RWPE1 (cell line): Measurements from ENCODE around the gene RNF220.

Experiments used
- CTCF ChIA-PET: fragments of 350-600 bp; sonication (Branson Sonifier 250); formaldehyde crosslinking; extraction: SDS; loops from one replicate; lab custom pipeline; 2021; lab: Yijun Ruan, JAX
- POLR2A ChIA-PET: fragments of 400-600 bp; formaldehyde crosslinking; extraction: SDS; loops from one replicate; lab custom pipeline; 2020; ENCODE audit warnings: antibody characterized with exemption; ENCODE audit not compliant: low non-redundant PET; lab: Yijun Ruan, JAX
- DNase-seq: peaks from one replicate; pipeline ENCODE4 v3.0.0; 2012; ENCODE audit warnings: low spot score
- H3K27ac ChIP-seq: fragments of 450-650 bp; 2 replicates; pipeline ENCODE4 v1.5.1; 2017
- CTCF ChIP-seq: fragments of 450-650 bp; conservative IDR thresholded peaks from 2 replicates; pipeline ENCODE4 v1.5.1; 2017; ENCODE audit warnings: low read depth, mild to moderate bottlenecking

The RNF220 gene

GRCh38 chr1:44587796-44588460 lies 182.9 kb downstream of the RNF220 start:
- ChIA-PET CTCF (interaction anchor here (0.6 to 1.1 kb wide), 4 partner anchors 22 to 1239 kb away, joined by 3 to 5 read pairs (median 3); no protein-coding TSS in a partner anchor), POLR2A (no interaction called here)
- no peak overlapping the region for H3K27ac ChIP-seq
- peak; percentile 40 for DNase-seq
- TF ChIP-seq CTCF, result no peak

- DNase-seq, result no peak
- POLR2A ChIA-PET, result no interaction called here
- CTCF ChIA-PET, result interaction anchor here (0.6 to 1.1 kb wide), 4 partner anchors 21 to 1238 kb away, joined by 3 to 5 read pairs (median 3); no protein-coding TSS in a partner anchor
- TF ChIP-seq CTCF, result no peak
- H3K27ac ChIP-seq, result no peak overlapping the region
Observed at GRCh38 chr1:44588551-44589210, 183.6 kb downstream of the RNF220 start.

DNA sequence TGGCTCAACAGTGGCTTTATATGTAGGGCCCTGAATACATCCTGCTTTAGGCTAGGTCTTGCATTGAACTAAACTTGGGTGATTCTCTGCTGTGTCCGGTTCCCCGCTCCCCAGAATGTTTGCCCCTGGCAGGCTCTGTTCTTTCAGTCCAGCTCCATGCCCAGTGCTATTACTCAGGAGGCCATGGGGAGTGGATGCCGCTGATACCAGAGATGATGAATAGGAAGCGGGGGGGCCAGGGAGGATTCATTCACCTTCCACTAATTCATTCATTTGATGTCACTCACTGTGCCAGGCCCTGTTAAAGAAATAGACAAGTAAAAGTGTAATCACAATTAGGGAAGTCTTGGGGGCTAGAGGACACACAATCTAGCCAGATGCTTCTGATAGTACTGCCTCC lies 185.4 kb downstream of the RNF220 start:
- peak; percentile 28 for DNase-seq
- no peak overlapping the region for H3K27ac ChIP-seq
- no peak for TF ChIP-seq CTCF
- CTCF ChIA-PET, result no interaction called here
- POLR2A ChIA-PET, result no interaction called here

- no peak for DNase-seq
- H3K27ac ChIP-seq, result no peak overlapping the region
- ChIA-PET POLR2A (no interaction called here), CTCF (no interaction called here)
- TF ChIP-seq CTCF, result no peak
Observed at GRCh38 chr1:44591381-44591780, 186.3 kb downstream of the RNF220 start.

DNA sequence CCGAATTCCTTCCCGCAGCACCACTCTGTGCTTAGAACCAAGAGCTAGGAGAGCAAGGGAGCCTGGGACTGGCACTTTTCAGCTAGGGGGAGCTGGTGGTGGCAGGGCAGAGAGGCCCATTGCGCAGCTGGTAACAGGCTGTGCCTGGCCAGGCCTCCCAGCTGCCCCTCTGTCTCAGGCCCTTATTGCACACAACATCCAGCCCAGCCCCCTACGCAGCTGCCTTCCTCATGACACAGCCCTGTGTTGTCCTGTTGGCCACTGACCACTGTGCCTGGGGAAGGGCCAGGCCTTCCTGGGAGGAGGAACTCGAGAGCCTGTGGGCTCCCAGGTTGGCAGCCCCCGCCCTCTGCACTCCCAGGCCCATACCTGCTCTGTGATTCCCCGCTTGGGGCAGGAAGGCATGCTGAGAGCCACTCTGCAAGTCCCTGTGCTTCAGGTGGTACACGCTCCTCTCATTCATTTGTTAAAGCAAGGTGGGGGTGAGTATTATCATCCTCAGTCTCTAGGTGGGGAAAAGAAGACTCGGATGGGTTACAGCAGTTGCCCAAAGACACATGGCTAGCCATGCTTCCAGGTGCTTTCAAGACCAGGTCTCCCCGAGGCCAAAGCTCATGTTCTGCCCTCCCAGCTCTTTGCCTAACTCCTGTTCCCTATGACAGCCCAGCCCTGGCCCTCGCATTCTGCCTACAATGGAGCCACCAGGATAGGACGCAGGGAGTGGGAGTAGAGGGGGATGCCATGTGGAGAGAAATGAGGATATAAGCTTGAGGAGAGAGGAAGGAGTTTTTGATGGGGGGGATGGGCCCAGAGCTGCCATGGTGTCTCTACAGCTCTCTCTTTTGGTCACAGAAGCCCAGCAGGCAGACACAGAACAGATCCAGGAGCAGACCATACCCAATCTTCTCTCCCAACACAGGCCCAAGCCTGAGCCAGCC lies 187.4 kb downstream of the RNF220 start:
- CTCF ChIA-PET, result interaction anchor here (0.6 to 1.2 kb wide), 7 partner anchors 37 to 376 kb away, joined by 3 to 6 read pairs (median 3); no protein-coding TSS in a partner anchor
- POLR2A ChIA-PET, result no interaction called here
- no peak for TF ChIP-seq CTCF
- no peak for DNase-seq
- no peak overlapping the region for H3K27ac ChIP-seq

DNA sequence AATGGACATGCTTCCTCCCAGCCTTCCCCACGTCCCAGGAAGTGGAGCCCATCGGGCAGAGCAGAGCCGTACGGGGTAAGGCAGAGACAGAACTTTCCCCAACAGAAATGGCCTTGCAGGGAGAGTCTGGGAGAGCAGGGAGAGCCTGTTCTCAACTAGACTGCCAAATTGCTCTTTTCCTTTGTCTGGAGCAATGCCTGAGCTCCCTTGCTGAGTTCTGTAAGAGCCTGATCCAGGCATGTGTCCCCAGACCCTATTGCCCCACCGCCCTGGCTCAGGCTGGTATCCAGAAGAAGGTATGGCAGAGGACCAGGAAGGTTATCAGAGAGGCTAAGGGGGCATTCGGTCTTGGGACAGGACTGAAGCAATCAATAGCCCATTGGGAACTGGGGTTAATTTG lies 189.3 kb downstream of the RNF220 start:
- ChIA-PET CTCF (interaction anchor here (0.6 to 1.8 kb wide), 20 partner anchors 10 to 671 kb away, joined by 3 to 19 read pairs (median 4); partner anchors contain the start of gene RNF220), POLR2A (no interaction called here)
- H3K27ac ChIP-seq, result no peak overlapping the region
- no peak for DNase-seq
- no peak for TF ChIP-seq CTCF
